HEK293 (cell line): ENCODE data around the gene IPO9.

Experiments
- AEBP2 ChIP-seq: fragments of 450-650 bp; formaldehyde crosslinking; IDR thresholded peaks from 2 replicates; pipeline ENCODE4 v1.5.1; 2016; ENCODE audit warnings: missing biosample characterization, missing genetic modification characterization, borderline replicate concordance
- BCL11B ChIP-seq: fragments of 450-650 bp; formaldehyde crosslinking; IDR thresholded peaks from 2 replicates; pipeline ENCODE4 v1.5.1; 2016; ENCODE audit warnings: low read depth, missing biosample characterization, missing genetic modification characterization
- GLI2 ChIP-seq: fragments of 450-650 bp; formaldehyde crosslinking; IDR thresholded peaks from 2 replicates; pipeline ENCODE4; 2017; ENCODE audit warnings: missing biosample characterization, missing genetic modification characterization, low read depth, borderline replicate concordance
- KLF16 ChIP-seq: fragments of 450-650 bp; formaldehyde crosslinking; IDR thresholded peaks from 2 replicates; pipeline ENCODE4 v1.5.1; 2017; ENCODE audit warnings: missing biosample characterization, missing genetic modification characterization
- MYNN ChIP-seq: fragments of 450-650 bp; formaldehyde crosslinking; IDR thresholded peaks from 2 replicates; pipeline ENCODE4 v1.5.1; 2016; ENCODE audit warnings: missing biosample characterization, missing genetic modification characterization, borderline replicate concordance
- MZF1 ChIP-seq: fragments of 450-650 bp; formaldehyde crosslinking; IDR thresholded peaks from 2 replicates; pipeline ENCODE4 v1.5.1; 2017; ENCODE audit warnings: missing biosample characterization, missing genetic modification characterization, borderline replicate concordance
- OSR2 ChIP-seq: fragments of 450-650 bp; formaldehyde crosslinking; IDR thresholded peaks from 2 replicates; pipeline ENCODE4 v1.5.1; 2016; ENCODE audit warnings: missing biosample characterization, missing genetic modification characterization
- RBAK ChIP-seq: fragments of 450-650 bp; formaldehyde crosslinking; IDR thresholded peaks from 2 replicates; pipeline ENCODE4 v1.5.1; 2016; ENCODE audit warnings: missing biosample characterization, missing genetic modification characterization
- WT1 ChIP-seq: fragments of 450-650 bp; formaldehyde crosslinking; IDR thresholded peaks from 2 replicates; pipeline ENCODE4 v1.5.1; 2016; ENCODE audit warnings: missing biosample characterization, missing genetic modification characterization
- YY1 ChIP-seq: fragments of 450-650 bp; formaldehyde crosslinking; IDR thresholded peaks from 2 replicates; pipeline ENCODE4 v1.5.1; 2018; ENCODE audit warnings: missing biosample characterization, missing genetic modification characterization
- ZBTB17 ChIP-seq: fragments of 450-650 bp; formaldehyde crosslinking; IDR thresholded peaks from 2 replicates; pipeline ENCODE4 v1.5.1; 2016; ENCODE audit warnings: missing biosample characterization, missing genetic modification characterization
- ZBTB21 ChIP-seq: fragments of 450-650 bp; formaldehyde crosslinking; IDR thresholded peaks from 2 replicates; pipeline ENCODE4 v1.5.1; 2017; ENCODE audit warnings: missing biosample characterization, missing genetic modification characterization
- ZBTB8A ChIP-seq: fragments of 450-650 bp; formaldehyde crosslinking; IDR thresholded peaks from 2 replicates; pipeline ENCODE4 v1.5.1; 2016; ENCODE audit warnings: missing biosample characterization, missing genetic modification characterization
- ZFHX2 ChIP-seq: fragments of 450-650 bp; formaldehyde crosslinking; conservative IDR thresholded peaks from 2 replicates; pipeline ENCODE4 v1.5.1; 2016; ENCODE audit warnings: missing biosample characterization, missing genetic modification characterization
- ZNF214 ChIP-seq: fragments of 450-650 bp; formaldehyde crosslinking; IDR thresholded peaks from 2 replicates; pipeline ENCODE4 v1.5.1; 2017; ENCODE audit warnings: missing biosample characterization, mild to moderate bottlenecking, missing genetic modification characterization, borderline replicate concordance
- ZNF324 ChIP-seq: fragments of 450-650 bp; formaldehyde crosslinking; IDR thresholded peaks from 2 replicates; pipeline ENCODE4 v1.5.1; 2016; ENCODE audit warnings: missing biosample characterization, missing genetic modification characterization
- ZNF341 ChIP-seq: fragments of 450-650 bp; formaldehyde crosslinking; IDR thresholded peaks from 2 replicates; pipeline ENCODE4; 2016; ENCODE audit warnings: low read depth, missing biosample characterization, missing genetic modification characterization
- ZNF362 ChIP-seq: fragments of 450-650 bp; formaldehyde crosslinking; IDR thresholded peaks from 2 replicates; pipeline ENCODE4 v1.5.1; 2016; ENCODE audit warnings: missing biosample characterization, missing genetic modification characterization
- ZNF394 ChIP-seq: fragments of 450-650 bp; formaldehyde crosslinking; IDR thresholded peaks from 2 replicates; pipeline ENCODE4 v1.5.1; 2016; ENCODE audit warnings: missing biosample characterization, missing genetic modification characterization, mild to moderate bottlenecking, moderate library complexity, borderline replicate concordance
- ZNF416 ChIP-seq: fragments of 450-650 bp; formaldehyde crosslinking; IDR thresholded peaks from 2 replicates; pipeline ENCODE4 v1.5.1; 2016; ENCODE audit warnings: missing biosample characterization, missing genetic modification characterization
- ZNF426 ChIP-seq: fragments of 450-650 bp; formaldehyde crosslinking; IDR thresholded peaks from 2 replicates; pipeline ENCODE4 v1.5.1; 2017; ENCODE audit warnings: missing biosample characterization, missing genetic modification characterization, mild to moderate bottlenecking, inconsistent platforms, moderate library complexity
- ZNF513 ChIP-seq: fragments of 450-650 bp; IDR thresholded peaks from 2 replicates; pipeline ENCODE4 v1.5.1; 2018; ENCODE audit warnings: missing biosample characterization, missing genetic modification characterization
- ZNF521 ChIP-seq: fragments of 450-650 bp; formaldehyde crosslinking; IDR thresholded peaks from 2 replicates; pipeline ENCODE4 v1.5.1; 2017; ENCODE audit warnings: missing biosample characterization, mild to moderate bottlenecking, missing genetic modification characterization
- ZNF549 ChIP-seq: fragments of 450-650 bp; IDR thresholded peaks from 2 replicates; pipeline ENCODE4 v1.5.1; 2018; ENCODE audit warnings: missing biosample characterization, missing genetic modification characterization, mild to moderate bottlenecking, inconsistent platforms, moderate library complexity
- ZNF623 ChIP-seq: fragments of 450-650 bp; formaldehyde crosslinking; IDR thresholded peaks from 2 replicates; pipeline ENCODE4 v1.5.1; 2016; ENCODE audit warnings: missing biosample characterization, missing genetic modification characterization
- ZNF624 ChIP-seq: fragments of 450-650 bp; formaldehyde crosslinking; IDR thresholded peaks from 2 replicates; pipeline ENCODE4 v1.5.1; 2017; ENCODE audit warnings: missing biosample characterization, missing genetic modification characterization
- ZNF639 ChIP-seq: fragments of 450-650 bp; formaldehyde crosslinking; IDR thresholded peaks from 2 replicates; pipeline ENCODE4 v1.5.1; 2016; ENCODE audit warnings: missing biosample characterization, missing genetic modification characterization
- ZNF645 ChIP-seq: fragments of 450-650 bp; formaldehyde crosslinking; IDR thresholded peaks from 2 replicates; pipeline ENCODE4; 2016; ENCODE audit warnings: missing biosample characterization, missing genetic modification characterization
- ZNF776 ChIP-seq: fragments of 450-650 bp; formaldehyde crosslinking; IDR thresholded peaks from 2 replicates; pipeline ENCODE4 v1.5.0; 2017; ENCODE audit warnings: missing biosample characterization, missing genetic modification characterization, borderline replicate concordance
- ZNF785 ChIP-seq: fragments of 450-650 bp; formaldehyde crosslinking; IDR thresholded peaks from 2 replicates; pipeline ENCODE4 v1.5.1; 2016; ENCODE audit warnings: missing biosample characterization, missing genetic modification characterization
- ZNF830 ChIP-seq: fragments of 450-650 bp; IDR thresholded peaks from 2 replicates; pipeline ENCODE4 v1.5.0; 2018; ENCODE audit warnings: missing biosample characterization, missing genetic modification characterization, low read depth, mild to moderate bottlenecking, moderate library complexity
- ZSCAN23 ChIP-seq: fragments of 450-650 bp; formaldehyde crosslinking; IDR thresholded peaks from 2 replicates; pipeline ENCODE4 v1.5.1; 2016; ENCODE audit warnings: missing biosample characterization, missing genetic modification characterization

Gene IPO9

GRCh38 chr1:201895913-201896807 lies 67.2 kb downstream of the IPO9 start (continued):
- TF ChIP-seq AEBP2 (no peak), ZNF362 (tag by site-specific recombination) (no peak), ZSCAN23 (no peak), ZFHX2 (tag by site-specific recombination) (peak; percentile 48), ZNF341 (tag by site-specific recombination) (peak; percentile 72), ZNF426 (no peak), ZNF214 (tag by site-specific recombination) (no peak), MYNN (tag by site-specific recombination) (no peak), BCL11B (tag by site-specific recombination) (no peak), RBAK (tag by site-specific recombination) (no peak), ZNF623 (tag by site-specific recombination) (no peak), MZF1 (tag by site-specific recombination) (peak; percentile 99), ZNF776 (no peak), OSR2 (no peak), ZBTB17 (tag by site-specific recombination) (peak; percentile 98), ZNF324 (tag by site-specific recombination) (peak; percentile 93), ZNF394 (peak; percentile 97), ZNF830 (tag by site-specific recombination) (no peak), ZNF549 (tag by site-specific recombination) (no peak), ZNF416 (tag by site-specific recombination) (no peak), KLF16 (tag by site-specific recombination) (peak; percentile 51; the same call in 1 of the 2 replicates), ZNF521 (tag by site-specific recombination) (no peak), GLI2 (tag by site-specific recombination) (no peak), ZNF785 (no peak), ZNF639 (tag by site-specific recombination) (peak; percentile 86), ZBTB21 (peak; percentile 95), ZBTB8A (tag by site-specific recombination) (no peak), WT1 (tag by site-specific recombination) (peak; percentile 65), ZNF513 (tag by site-specific recombination) (no peak), YY1 (tag by site-specific recombination) (no peak), ZNF645 (tag by site-specific recombination) (no peak), ZNF624 (no peak)
